GM18498 (cell line): ENCODE data around the gene COX14.
"Not testable (repeated sequence)": the region's sequence is repeated elsewhere in the genome, so short reads cannot be mapped to it uniquely, and the experiment has no call there.

Source experiments
- ATAC-seq: cut with Tn5 transposase; IDR thresholded peaks from one replicate; pipeline ENCODE4 v1.9.1; 2021; ENCODE audit warnings: mild to moderate bottlenecking, moderate library complexity; ENCODE audit not compliant: unreplicated experiment

The COX14 gene

GRCh38 chr12:50151047-50151687 lies 39.1 kb downstream of the COX14 start:
- no peak for ATAC-seq

- ATAC-seq: not testable (repeated sequence)
These were observed 42.9 kb downstream of the COX14 start for GRCh38 chr12:50154947-50155346.

DNA sequence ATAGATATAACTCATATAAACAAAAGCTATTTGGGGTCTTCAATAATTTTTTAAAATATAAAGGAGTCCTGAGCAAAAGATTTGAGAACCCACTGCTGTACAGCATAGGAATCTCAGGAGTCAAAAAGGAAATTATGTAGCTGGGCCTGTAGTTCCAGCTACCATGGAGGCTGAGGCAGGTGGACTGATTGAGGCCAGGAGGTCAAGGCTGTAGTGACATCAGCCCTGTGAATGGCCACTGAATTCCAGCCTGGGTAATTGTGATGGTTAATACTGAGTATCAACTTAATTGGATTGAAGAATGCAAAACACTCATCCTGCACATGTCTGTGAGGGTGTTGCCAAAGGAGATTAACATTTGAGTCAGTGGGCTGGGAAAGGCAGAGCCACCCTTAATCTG lies 44.6 kb downstream of the COX14 start:
- no peak for ATAC-seq

GRCh38 chr12:50157259-50157658 lies 45.2 kb downstream of the COX14 start:
- ATAC-seq: no peak

DNA sequence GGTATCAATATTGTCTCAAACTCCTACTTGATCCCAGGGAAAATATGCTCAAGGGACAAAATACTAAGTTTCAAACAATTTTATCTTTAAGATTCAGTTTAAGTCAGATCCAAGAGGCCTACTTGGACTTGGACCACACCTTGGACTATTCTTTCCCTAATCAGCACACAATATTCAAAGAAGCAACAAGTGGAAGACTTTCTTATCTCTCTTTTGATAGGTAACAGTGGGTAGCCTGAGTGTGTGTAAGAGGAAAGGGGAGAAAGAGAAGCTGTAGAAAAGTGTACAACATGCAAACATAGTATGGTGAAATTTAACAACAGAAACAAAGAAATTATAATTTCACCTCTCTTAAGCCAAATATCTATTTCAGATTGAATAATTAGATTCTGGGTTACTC lies 48.6 kb downstream of the COX14 start:
- no peak for ATAC-seq

DNA sequence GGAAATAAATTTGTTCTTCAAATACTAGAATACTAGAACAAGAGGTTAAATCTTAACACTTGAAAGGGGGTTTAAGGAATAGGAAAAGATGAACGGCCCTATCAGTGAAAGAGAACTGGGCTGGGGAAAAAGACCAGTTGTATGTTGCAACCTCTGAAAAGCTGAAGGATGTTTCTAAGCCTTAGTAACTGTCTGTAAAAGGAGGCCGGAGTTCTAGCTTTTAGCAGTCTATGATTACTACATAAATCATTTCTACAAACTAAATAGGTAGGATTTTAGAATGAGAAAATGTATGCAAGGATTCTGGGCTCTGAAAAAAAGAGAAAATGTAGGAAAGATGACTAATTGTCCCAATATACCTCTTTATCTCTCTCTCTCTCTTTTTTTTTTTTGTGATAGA lies 50.2 kb downstream of the COX14 start:
- no peak for ATAC-seq

DNA sequence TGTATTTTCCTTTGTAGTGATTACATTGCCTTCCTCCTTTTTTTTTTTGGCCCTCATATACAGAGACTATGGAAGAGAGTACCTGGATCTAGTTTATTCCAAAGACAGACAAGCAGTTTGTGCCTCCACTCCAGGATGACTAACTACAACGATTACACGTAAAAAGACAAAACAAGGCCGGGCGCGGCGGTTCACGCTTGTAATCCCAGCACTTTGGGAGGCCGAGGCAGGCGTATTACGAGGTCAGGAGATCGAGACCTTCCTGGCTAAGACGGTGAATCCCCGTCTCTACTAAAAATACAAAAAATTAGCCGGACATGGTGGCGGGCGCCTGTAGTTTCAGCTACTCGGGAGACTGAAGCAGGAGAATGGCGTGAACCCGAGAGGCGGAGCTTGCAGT lies 52.9 kb downstream of the COX14 start:
- no peak for ATAC-seq

DNA sequence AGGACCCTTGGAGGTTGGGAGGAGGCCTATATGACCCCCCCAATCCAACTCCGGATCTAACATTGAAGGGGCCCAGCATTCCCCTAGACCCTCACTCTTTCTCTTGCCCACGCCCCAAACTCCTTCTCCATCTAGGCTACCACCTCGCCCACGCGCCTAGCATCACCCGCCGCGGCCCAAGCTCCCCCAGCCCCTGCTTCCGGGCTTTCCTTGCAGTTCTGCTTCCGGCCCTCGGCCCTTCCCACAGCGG lies 54.7 kb downstream of the COX14 start:
- ATAC-seq: peak; percentile 42

- peak; percentile 97 for ATAC-seq
These were observed 55.2 kb downstream of the COX14 start, which contains the start of gene CERS5 for GRCh38 chr12:50167049-50167828. CERS5 (minus strand) TSS chr12:50167369; CDS start chr12:50167297, 72 bp downstream.
